ENCODE data around the gene TCIRG1.

TCIRG1 gene

DNA sequence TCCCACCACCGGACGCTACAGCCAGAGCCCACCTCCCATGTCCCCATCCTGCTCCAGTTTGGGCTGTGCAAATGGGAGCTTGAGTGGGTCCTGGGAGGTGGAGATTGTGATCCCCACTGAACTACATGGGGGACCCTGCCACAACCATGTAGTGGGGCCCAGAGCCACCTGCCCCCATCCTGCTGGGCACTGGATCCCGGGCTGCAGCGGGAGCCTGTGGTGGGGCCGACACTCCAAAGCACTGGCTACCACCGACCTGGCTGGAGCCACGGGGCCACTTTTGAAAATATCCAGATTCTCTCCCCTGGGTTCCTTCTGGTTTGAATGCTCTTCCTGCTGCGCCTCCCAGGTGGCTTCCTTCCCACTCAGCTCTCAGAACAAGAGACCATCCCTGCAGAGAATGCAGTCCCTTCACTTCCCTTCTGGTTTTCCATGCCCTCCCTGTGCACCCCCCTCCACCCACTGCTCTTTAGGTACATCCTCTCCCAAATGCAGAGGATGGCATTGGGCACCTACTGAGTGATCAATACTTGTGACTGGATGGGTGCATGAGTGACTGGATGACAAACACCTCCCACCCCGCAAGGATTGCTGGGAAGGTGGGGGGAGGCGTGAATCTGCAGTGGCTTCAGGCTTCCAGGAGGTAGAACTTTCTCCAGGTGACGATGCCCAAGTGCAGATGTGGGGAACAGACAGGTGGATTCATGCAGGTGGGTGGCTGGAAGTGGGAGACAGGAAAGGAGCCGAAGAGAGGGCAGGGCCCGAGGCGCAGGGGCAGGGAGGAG lies 34.1 kb upstream of the TCIRG1 start:
- DNase-seq (ENCODE audit: low spot score): no peak

GRCh38 chr11:68006606-68007166 lies 32.1 kb upstream of the TCIRG1 start:
- no peak for DNase-seq (ENCODE audit: low spot score)

DNA sequence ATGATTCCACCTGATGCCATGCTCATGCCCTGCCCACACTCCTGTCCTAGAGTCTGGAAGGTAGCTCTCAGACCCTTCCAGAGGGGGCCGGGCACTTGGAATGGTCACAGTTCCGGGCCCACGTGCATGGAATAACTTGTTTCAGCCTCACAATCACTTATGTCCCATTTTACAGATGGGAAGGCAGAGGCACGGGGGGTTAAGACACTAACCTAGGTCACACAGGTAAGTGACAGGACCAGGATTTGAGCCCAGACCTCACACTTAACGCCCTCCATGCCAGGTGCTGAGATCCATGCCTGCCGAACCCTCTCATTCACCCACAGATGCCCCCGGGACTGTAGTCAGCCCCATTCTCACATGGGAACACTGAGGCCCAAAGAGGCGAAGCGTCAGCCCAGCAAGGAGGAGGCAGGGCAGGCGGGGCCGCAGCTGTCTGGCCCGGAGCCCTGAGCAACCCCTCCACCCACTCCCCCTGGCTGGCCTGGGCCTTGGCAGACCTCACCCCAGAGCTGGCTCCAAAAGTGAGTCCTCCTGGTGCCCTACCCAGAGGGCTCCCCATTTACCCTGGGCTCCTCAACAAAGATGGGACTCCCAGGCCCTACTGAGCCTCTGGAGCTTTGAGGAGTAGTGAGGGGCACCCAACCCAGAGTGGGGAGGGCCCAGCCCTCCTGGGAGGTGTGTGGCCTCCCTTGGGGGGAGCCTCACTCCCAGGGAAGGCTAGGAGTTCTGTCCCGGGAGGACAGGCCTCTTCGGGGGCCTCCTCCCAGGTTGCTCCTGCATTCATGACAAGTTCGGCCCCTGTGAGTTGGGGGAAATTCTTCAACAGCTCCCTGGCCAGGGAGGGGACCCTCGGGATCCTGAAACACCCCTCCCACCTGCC lies 31.1 kb upstream of the TCIRG1 start:
- DNase-seq (ENCODE audit: low spot score): no peak

DNA sequence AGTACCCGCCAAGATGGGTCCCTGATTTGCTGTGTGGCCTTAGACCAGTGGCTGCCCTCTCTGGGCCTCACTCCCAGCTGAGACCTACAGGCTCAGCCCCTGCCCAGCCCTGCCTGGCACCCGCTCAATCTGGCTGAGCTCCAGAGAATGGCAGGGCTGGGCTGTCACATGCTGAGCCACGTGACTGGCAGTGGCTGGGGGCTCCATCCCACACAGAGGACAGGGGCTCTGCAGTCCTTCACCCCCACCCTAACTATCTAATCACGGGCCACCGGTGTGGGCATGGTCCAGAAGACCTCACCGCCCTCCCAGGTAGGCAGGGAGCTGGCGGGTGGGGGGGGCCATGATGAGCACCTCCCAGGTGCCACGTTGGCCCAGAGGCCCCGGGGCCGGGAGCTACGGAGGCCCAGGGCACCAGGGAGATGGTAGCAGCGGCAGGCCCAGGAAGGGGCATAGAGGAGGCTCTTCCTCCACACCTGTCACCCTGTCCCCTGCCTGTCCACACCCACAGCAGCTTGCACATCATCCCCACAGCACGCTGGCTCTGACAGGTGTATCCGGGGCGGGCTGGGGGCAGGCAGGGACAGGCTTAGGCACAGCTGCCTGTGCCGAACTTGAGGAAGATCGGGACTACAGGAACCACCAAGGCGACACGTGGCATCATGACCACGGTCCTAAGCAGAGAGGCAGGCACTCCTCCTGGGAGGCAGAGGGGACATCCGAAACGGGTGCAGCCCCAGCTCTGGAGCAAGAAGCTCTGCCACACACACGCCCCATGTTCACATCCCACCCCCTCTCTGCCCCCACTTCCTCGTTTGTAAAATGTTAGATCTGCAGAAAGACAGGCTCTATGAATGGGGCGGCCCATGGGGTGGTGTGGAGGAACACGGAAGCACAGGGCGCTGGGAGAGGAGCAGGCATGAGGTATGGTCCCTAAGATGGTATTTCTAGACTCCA lies 30.2 kb upstream of the TCIRG1 start:
- DNase-seq (ENCODE audit: low spot score): no peak

GRCh38 chr11:68009391-68010089 lies 29.3 kb upstream of the TCIRG1 start:
- no peak for DNase-seq (ENCODE audit: low spot score)

GRCh38 chr11:68010090-68011041 lies 28.5 kb upstream of the TCIRG1 start, which contains the start of gene ALDH3B1:
Gene ALDH3B1, plus strand, starts transcription at chr11:68010327. Its CDS starts 4,971 bp downstream, at chr11:68015298.
- no peak for DNase-seq (ENCODE audit: low spot score)

DNA sequence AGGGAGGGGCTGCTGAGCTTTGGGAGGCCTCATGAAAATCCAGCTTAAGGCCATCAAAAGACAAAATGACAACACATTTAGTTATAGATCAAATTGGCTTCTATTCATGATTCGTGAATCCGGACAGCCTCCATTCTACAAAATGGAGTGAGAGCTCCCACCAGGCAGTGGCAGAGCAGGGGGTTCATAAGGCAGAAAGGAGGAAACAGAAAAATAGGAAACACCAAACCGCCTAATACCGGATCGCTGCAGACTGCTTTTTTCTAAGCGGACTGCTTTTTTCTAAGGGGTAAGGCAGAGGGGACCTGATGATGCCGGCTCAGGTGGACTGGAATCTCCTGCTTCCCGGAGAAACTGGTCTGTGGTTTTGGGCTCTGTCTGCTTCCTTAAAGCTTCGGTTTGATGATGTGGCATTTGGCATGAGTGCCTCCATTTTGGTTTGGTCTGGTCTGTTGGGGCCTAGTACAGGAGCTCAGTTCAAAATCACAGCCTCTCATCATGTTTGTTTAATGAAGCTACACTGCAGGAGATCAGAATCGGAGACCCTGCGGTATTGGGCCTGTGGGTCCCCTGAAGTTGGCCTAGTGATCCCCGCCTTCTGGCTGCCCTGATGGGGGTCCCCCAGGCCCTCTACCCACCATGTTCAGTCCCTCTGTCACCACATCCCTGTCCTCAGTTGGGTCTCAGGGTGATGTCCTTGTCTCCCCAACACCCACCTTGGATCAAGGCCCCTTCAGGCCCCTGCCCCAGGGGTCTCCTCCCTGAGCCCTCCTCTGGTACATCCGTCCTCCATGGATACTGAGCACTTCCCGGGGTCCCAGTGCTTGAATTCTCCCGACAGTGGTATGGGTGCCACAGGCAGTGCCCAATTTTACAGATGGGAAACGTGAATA lies 27.5 kb upstream of the TCIRG1 start:
- DNase-seq (ENCODE audit: low spot score): no peak

GRCh38 chr11:68012044-68012842 lies 26.6 kb upstream of the TCIRG1 start:
- DNase-seq (ENCODE audit: low spot score): no peak

DNA sequence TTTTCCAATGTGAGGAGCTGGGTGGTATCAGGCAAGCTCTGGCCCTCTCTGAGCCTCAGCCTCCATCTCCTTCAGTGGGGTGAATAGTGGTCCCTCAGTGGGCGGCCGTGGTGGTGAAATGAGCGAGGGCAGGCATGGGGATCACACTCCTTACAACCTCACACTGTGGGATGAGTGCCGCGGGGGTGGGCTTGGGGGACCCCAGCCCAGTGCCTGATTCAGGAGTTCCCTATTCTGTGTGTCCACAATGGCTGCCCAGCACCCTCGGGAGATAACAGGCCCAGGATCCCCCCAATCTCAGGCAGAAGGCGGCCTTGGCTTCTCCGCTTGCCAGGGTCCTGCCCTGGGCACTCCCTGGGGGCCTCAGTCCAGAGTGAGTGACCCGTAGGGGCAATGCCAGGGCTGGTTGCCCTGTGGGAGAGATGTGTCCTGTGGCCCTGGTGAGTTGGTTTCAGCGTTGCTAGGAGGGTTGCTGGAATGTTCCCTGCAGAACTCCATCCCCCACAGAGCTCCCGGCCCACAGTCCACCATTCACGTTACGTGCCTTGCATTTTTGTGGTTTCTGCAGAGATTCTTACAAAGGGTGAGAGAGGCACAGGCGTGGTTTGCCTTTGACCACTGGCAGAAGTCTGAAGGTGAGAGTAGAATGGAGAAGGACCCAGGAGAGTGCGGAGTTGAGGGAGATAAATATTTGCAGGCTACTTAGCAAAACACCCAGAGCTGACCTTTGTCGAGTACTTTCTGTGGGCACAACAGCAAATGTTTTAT lies 25.8 kb upstream of the TCIRG1 start:
- DNase-seq (ENCODE audit: low spot score): no peak

- DNase-seq (ENCODE audit: low spot score): no peak
Observed at GRCh38 chr11:68013611-68014156, 25.1 kb upstream of the TCIRG1 start.

- no peak for DNase-seq (ENCODE audit: low spot score)
Observed at GRCh38 chr11:68014157-68014946, 24.5 kb upstream of the TCIRG1 start.

DNA sequence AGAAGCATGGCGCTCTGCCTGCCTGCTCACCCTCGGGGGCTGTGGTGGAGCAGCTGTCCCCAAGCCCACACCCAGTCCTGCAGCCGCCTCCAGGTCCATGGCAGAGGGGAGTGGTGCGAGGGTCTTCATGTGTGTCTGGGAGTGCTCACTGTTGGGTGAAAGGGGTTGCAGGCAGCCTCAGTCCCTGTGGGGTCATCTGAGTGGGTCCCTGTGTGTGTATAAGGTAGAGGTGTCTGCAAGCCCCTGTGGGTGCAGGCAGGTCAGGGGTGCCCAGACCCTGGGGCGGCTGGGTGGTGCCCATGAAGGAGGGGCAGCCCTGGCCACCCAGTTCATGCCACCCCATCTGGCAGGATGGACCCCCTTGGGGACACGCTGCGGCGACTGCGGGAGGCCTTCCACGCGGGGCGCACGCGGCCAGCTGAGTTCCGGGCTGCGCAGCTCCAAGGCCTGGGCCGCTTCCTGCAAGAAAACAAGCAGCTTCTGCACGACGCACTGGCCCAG lies 23.8 kb upstream of the TCIRG1 start:
- DNase-seq (ENCODE audit: low spot score): no peak

DNA sequence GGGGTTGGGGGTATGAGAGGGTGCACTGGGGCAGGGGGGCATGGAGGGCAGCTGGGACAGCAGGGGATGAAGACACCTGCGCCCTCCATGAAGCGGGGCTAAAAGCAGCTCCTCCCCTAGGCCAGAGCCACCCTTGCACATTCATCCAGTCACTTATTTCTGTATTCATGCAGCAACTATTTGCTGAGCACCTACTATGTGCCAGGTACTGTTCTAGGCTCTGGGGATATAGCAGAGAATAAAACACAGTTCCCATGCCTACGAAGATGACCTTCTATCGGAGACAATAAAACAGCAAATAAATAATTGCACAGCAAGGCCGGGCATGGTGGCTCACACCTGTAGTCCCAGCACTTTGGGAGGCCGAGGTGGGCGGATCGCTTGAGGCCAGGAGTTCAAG lies 23.4 kb upstream of the TCIRG1 start:
- no peak for DNase-seq (ENCODE audit: low spot score)

- DNase-seq (ENCODE audit: low spot score): no peak
Observed at GRCh38 chr11:68016161-68016903, 22.5 kb upstream of the TCIRG1 start.

All from germinal center (tissue), 1 donor.